HepG2 (cell line): Measurements from ENCODE around the gene MYH16. TPM values are rescaled to one million over a fixed set of nuclear protein-coding genes. Genes with fewer than 3 reads are reported as not detected.
A peak's percentile ranks its signal among the peaks of the same experiment; 100 is the strongest.

Experiments
- EP300 ChIP-seq, 3 experiments: sonication (generic) in 1 of 3; formaldehyde crosslinking in 1 of 3; IDR thresholded peaks; 2 replicates each; pipeline versions ENCODE4 v1.5.1 to v1.6.1; 2011 to 2020; ENCODE audit warnings: low read depth in 2 of 3, low read length in 2 of 3, borderline replicate concordance in 1 of 3, improper control_type of control experiment in 1 of 3, mild to moderate bottlenecking in 1 of 3, missing genetic modification reagents in 1 of 3, moderate library complexity in 1 of 3
- HDAC2 ChIP-seq: sonication (generic); formaldehyde crosslinking; IDR thresholded peaks from 2 replicates; pipeline ENCODE4 v1.4.0; 2020; ENCODE audit warnings: missing genetic modification reagents
- PHB2 ChIP-seq: fragments of 450-650 bp; IDR thresholded peaks from 2 replicates; pipeline ENCODE4 v1.6.1; 2018; ENCODE audit not compliant: partially characterized antibody
- PHF20 ChIP-seq: sonication (generic); formaldehyde crosslinking; IDR thresholded peaks from 2 replicates; pipeline ENCODE4 v1.5.0; 2020; ENCODE audit warnings: mild to moderate bottlenecking, missing genetic modification reagents
- REPIN1 ChIP-seq: sonication (generic); formaldehyde crosslinking; IDR thresholded peaks from 2 replicates; pipeline ENCODE4 v1.8.0; 2022; ENCODE audit warnings: missing genetic modification reagents, low read depth, mild to moderate bottlenecking, borderline replicate concordance
- TRIM22 ChIP-seq: fragments of 450-650 bp; IDR thresholded peaks from 2 replicates; pipeline ENCODE4 v1.6.1; 2017
- ZBTB40 ChIP-seq, 2 experiments: fragments of 450-650 bp in 1 of 2; sonication (generic) in 1 of 2; formaldehyde crosslinking in 1 of 2; IDR thresholded peaks; 2 replicates each; pipeline versions ENCODE4 v1.6.1 to v1.8.0; 2016 to 2022; ENCODE audit warnings: antibody characterized with exemption in 1 of 2, mild to moderate bottlenecking in 1 of 2, missing genetic modification reagents in 1 of 2
- ZKSCAN8 ChIP-seq: IDR thresholded peaks from 2 replicates; pipeline ENCODE4 v1.6.1; 2016; ENCODE audit warnings: borderline replicate concordance, missing genetic modification reagents, missing compliant biosample characterization
- ZNF674 ChIP-seq: sonication (generic); formaldehyde crosslinking; IDR thresholded peaks from 2 replicates; pipeline ENCODE4 v1.5.0; 2020; ENCODE audit warnings: low read depth, mild to moderate bottlenecking, missing genetic modification reagents
- ZNF883 ChIP-seq: sonication (generic); formaldehyde crosslinking; IDR thresholded peaks from 2 replicates; pipeline ENCODE4 v1.5.1; 2020; ENCODE audit warnings: mild to moderate bottlenecking, missing genetic modification reagents; ENCODE audit errors: not compliant biosample characterization
- polyA plus RNA-seq, 8 experiments: library from polyadenylated mRNA; depleted of rRNA in 3 of 8; stranded (reverse) in 7 of 8; unstranded in 1 of 8; fragments of >200 nt; fragmentation: Illumina TruSeq in 4 of 8; extraction: Trizol in 4 of 8; gene quantifications; 2 replicates each; pipeline versions ENCODE4 v1.2.1 to v1.2.3, GENCODE V29; 2011 to 2016; ENCODE audit warnings: low read depth in 4 of 8, missing spikeins in 1 of 8, mixed read lengths in 1 of 8; ENCODE audit not compliant: insufficient read depth in 1 of 8
- total RNA-seq, 5 experiments: library from RNA; depleted of rRNA; stranded (reverse); fragments of >200 nt; fragmentation: Illumina TruSeq; extraction: Trizol; gene quantifications; 2 replicates each; pipeline ENCODE4 v1.2.3, GENCODE V29; 2016; ENCODE audit warnings: low read depth in 1 of 5
- TF ChIP-seq, protein P1 (sequence below): IDR thresholded peaks from 2 replicates; pipeline ENCODE4 v1.6.1; 2018; ENCODE audit warnings: missing genetic modification reagents

MYH16 gene
- total and polyA plus RNA-seq, 2 of the 13 experiments (the other 11 are each of a cell fraction or from before 2014, with no cell fraction given): 0.05 to 0.15 TPM

- TF ChIP-seq PHB2 (no peak), ZNF883 (peak; percentile 76), EP300 (IDR thresholded peaks at IDR 0.05; ENCODE audit: low read depth in 2 of 2, low read length in 2 of 2) (no peak), EP300 (CRISPR knock-in tag; IDR thresholded peaks at IDR 0.05; ENCODE audit: borderline replicate concordance) (no peak; the same call in 1 of the 2 replicates), REPIN1 (CRISPR knock-in tag) (peak; percentile 66; the same call in 1 of the 2 replicates), ZBTB40 (IDR thresholded peaks at IDR 0.05) (no peak), ZBTB40 (CRISPR knock-in tag; IDR thresholded peaks at IDR 0.05) (peak; percentile 84), HDAC2 (CRISPR knock-in tag) (peak; percentile 77), TRIM22 (no peak), PHF20 (CRISPR knock-in tag) (peak; percentile 96), ZKSCAN8 (CRISPR knock-in tag) (peak; percentile 95; the same call in 1 of the 2 replicates), ZNF674 (CRISPR knock-in tag) (0 out of 2 replicates have a peak, but pooled peaks have one; percentile 78)
- TF ChIP-seq, protein P1, sequence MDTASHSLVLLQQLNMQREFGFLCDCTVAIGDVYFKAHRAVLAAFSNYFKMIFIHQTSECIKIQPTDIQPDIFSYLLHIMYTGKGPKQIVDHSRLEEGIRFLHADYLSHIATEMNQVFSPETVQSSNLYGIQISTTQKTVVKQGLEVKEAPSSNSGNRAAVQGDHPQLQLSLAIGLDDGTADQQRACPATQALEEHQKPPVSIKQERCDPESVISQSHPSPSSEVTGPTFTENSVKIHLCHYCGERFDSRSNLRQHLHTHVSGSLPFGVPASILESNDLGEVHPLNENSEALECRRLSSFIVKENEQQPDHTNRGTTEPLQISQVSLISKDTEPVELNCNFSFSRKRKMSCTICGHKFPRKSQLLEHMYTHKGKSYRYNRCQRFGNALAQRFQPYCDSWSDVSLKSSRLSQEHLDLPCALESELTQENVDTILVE (CRISPR knock-in tag): peak; percentile 74; the same call in 1 of the 2 replicates
Measured at GRCh38 chr7:99325592-99326407, 53.2 kb downstream of the MYH16 start, which contains the start of gene ARPC1A (continued).
